ENCODE measurements around the gene CSF1R. TPM values are rescaled to one million over a fixed set of nuclear protein-coding genes. Genes with fewer than 3 reads are reported as not detected.
"Not testable (repeated sequence)": the region's sequence is repeated elsewhere in the genome, so short reads cannot be mapped to it uniquely, and the experiment has no call there.

The CSF1R gene
- total RNA-seq, 2 experiments from 2014 or later = 3.4 to 3.6 TPM

GRCh38 chr5:150104550-150104870 lies 18.2 kb upstream of the CSF1R start:
- POLR2A ChIA-PET = no interaction called here
- Mint-ChIP-seq H3K4me1 (peaks cover 4% of the 10 kb centered on the region), H3K36me3 (no peaks in the 10 kb centered on the region), H3K27me3 (peaks cover 8% of the 10 kb centered on the region), H3K27ac (no peak overlapping the region), H3K9me3 (no peaks in the 10 kb centered on the region), H3K4me3 (no peak overlapping the region)
- DNase-seq = no peak
- ATAC-seq (ENCODE audit: low read depth) = no peak

- DNase-seq (no peak), ATAC-seq (ENCODE audit: low read depth) (no peak)
- H3K4me1 Mint-ChIP-seq = peaks cover 4% of the 10 kb centered on the region
- H3K4me3 Mint-ChIP-seq = no peak overlapping the region
- POLR2A ChIA-PET = no interaction called here
- no peaks in the 10 kb centered on the region for H3K36me3 Mint-ChIP-seq
- peaks cover 14% of the 10 kb centered on the region for H3K27me3 Mint-ChIP-seq
- no peaks in the 10 kb centered on the region for H3K9me3 Mint-ChIP-seq
- H3K27ac Mint-ChIP-seq = no peak overlapping the region
Observed at GRCh38 chr5:150103678-150104549, 17.6 kb upstream of the CSF1R start.

GRCh38 chr5:150101023-150101422 lies 14.7 kb upstream of the CSF1R start:
- POLR2A ChIA-PET = no interaction called here

GRCh38 chr5:150097152-150097551 lies 10.8 kb upstream of the CSF1R start:
- ATAC-seq (ENCODE audit: low read depth) = no peak
- H3K27me3 Mint-ChIP-seq = peaks cover 54% of the 10 kb centered on the region
- H3K4me3 Mint-ChIP-seq = no peak overlapping the region
- DNase-seq = no peak
- H3K36me3 Mint-ChIP-seq = no peaks in the 10 kb centered on the region
- POLR2A ChIA-PET = no interaction called here
- H3K4me1 Mint-ChIP-seq = peaks cover 1% of the 10 kb centered on the region
- no peak overlapping the region for H3K27ac Mint-ChIP-seq
- H3K9me3 Mint-ChIP-seq = no peaks in the 10 kb centered on the region

More at GRCh38 chr5:150101023-150101422, 14.7 kb upstream of the CSF1R start:
- Mint-ChIP-seq H3K36me3 (no peaks in the 10 kb centered on the region), H3K27me3 (peaks cover 35% of the 10 kb centered on the region), H3K4me3 (no peak overlapping the region), H3K27ac (no peak overlapping the region), H3K4me1 (peaks cover 1% of the 10 kb centered on the region), H3K9me3 (no peaks in the 10 kb centered on the region)
- no peak for ATAC-seq (ENCODE audit: low read depth)
- DNase-seq = no peak

- H3K36me3 Mint-ChIP-seq = no peaks in the 10 kb centered on the region
- POLR2A ChIA-PET = no interaction called here
Observed at GRCh38 chr5:150092159-150092787, 5.9 kb upstream of the CSF1R start.

DNA sequence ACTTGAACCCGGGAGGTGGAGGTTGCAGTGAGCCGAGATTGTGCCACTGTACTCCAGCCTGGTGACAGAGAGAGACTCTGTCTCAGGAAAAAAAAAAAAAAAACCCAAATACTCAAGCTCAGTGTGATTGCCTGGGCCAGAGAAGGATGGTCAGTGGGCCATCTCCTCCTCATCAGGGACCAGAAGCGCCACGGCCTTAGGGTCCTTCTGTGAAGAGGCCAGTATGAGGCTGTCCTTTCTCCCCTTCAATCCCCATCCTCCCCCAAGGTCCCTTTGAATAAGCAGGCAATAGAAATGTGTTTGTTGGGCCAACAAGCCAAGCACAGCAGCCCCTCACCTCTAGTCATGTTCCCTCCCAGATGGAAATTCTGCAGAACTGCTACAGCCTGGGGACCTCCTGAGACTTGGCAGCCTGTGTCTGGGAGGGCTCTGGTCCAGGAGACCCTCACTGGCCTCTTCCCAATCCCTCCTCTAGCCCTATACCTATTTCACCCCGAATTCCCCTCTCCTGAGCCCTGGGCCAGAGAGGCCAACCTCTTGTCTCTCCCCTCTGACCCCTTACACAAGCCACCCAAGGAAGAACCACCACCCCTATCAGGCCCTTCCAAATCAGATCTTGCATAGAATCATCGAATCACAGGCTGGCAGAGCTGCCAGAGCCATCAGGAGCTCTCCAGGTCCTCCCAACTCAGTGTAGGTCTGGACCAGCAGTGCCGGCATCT lies 1.0 kb downstream of the CSF1R start:
- H3K27me3 Mint-ChIP-seq = peaks cover 50% of the 10 kb centered on the region
- no peak for DNase-seq
- H3K4me3 Mint-ChIP-seq = no peak overlapping the region
- no peak overlapping the region for H3K27ac Mint-ChIP-seq
- peaks cover 10% of the 10 kb centered on the region for H3K4me1 Mint-ChIP-seq
- ATAC-seq (ENCODE audit: low read depth) = no peak
- POLR2A ChIA-PET = no interaction called here
- no peaks in the 10 kb centered on the region for H3K36me3 Mint-ChIP-seq
- no peaks in the 10 kb centered on the region for H3K9me3 Mint-ChIP-seq

More at GRCh38 chr5:150092159-150092787, 5.9 kb upstream of the CSF1R start:
- Mint-ChIP-seq H3K9me3 (no peaks in the 10 kb centered on the region), H3K27ac (no peak overlapping the region), H3K27me3 (peaks cover 62% of the 10 kb centered on the region), H3K4me3 (no peak overlapping the region), H3K4me1 (peaks cover 1% of the 10 kb centered on the region)
- ATAC-seq (ENCODE audit: low read depth) (no peak), DNase-seq (no peak)

DNA sequence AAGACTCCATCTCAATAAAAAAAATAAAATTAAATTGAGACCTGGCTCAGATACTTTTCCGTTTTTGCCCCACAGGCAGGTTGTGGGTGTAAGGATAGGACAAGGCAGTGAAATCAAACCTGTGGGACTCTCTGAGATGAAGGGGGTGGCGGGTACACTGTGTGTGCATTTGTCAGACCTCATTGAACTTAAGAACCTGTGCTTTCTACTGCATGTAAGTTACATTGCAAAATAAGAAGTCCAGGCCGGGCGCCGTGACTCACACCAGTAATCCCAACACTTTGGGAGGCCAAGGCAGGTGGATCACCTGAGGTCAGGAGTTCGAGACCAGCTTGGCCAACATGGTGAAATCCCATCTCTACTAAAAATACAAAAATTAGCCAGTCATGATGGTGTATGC lies 1.6 kb downstream of the CSF1R start:
- H3K4me1 Mint-ChIP-seq; H3K4me3 Mint-ChIP-seq; H3K36me3 Mint-ChIP-seq; DNase-seq; H3K9me3 Mint-ChIP-seq; ATAC-seq (ENCODE audit: low read depth); H3K27ac Mint-ChIP-seq; POLR2A ChIA-PET: not testable (repeated sequence)
- peaks cover 47% of the 10 kb centered on the region for H3K27me3 Mint-ChIP-seq

- H3K4me3 Mint-ChIP-seq = no peak overlapping the region
- peaks cover 10% of the 10 kb centered on the region for H3K4me1 Mint-ChIP-seq
- H3K27me3 Mint-ChIP-seq = peaks cover 33% of the 10 kb centered on the region
- H3K27ac Mint-ChIP-seq = no peak overlapping the region
- H3K36me3 Mint-ChIP-seq = no peaks in the 10 kb centered on the region
- ATAC-seq (ENCODE audit: low read depth) (no peak), DNase-seq (no peak)
- H3K9me3 Mint-ChIP-seq = no peaks in the 10 kb centered on the region
- POLR2A ChIA-PET = no interaction called here
Observed at GRCh38 chr5:150082889-150083288, 3.5 kb downstream of the CSF1R start.

GRCh38 chr5:150082374-150082773 lies 4.0 kb downstream of the CSF1R start:
- Mint-ChIP-seq H3K27me3 (peaks cover 29% of the 10 kb centered on the region), H3K4me1 (peaks cover 10% of the 10 kb centered on the region), H3K4me3 (no peak overlapping the region), H3K36me3 (no peaks in the 10 kb centered on the region), H3K27ac (no peak overlapping the region), H3K9me3 (no peaks in the 10 kb centered on the region)
- POLR2A ChIA-PET = no interaction called here
- ATAC-seq (ENCODE audit: low read depth) = peak; percentile 35
- no peak for DNase-seq

DNA sequence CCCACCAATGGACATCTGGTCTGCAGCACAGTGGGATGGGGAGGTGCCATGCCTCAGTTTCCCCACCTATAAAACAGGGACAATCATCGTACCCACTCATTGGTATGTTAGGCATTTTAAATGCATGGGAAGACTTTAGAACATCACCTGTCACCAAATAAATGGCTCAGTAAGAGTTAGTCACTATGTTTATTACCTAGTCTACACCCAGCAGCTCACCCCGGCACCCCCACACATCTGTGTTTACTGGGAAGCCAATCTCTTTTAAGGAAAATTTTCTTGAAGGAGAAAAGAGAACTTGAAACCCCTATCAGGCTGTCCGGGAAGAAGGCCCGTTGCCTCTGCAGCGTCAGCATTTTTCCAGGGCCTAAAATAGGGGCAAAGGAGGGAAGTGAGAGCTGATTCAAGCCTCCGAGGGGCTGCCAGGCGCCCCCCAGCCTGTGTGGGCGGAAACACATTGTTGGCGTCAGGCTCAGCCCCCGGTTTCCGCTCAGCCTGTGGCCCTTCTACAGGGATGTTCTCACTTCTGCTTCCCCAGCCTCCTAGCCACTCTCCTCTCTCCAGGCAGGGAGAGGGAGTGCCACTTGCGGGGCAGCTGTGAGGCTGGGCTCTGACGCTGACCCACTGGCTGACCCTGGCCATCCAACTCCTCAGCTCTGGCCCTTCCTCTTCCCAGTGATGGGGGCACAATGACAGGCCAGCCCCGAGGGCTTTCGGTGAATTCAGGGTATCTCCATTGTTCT lies 4.6 kb downstream of the CSF1R start:
- H3K4me1 Mint-ChIP-seq = peaks cover 10% of the 10 kb centered on the region
- H3K36me3 Mint-ChIP-seq = no peaks in the 10 kb centered on the region
- no peak overlapping the region for H3K27ac Mint-ChIP-seq
- POLR2A ChIA-PET = no interaction called here
- DNase-seq = no peak
- H3K27me3 Mint-ChIP-seq = peaks cover 25% of the 10 kb centered on the region
- no peak overlapping the region for H3K4me3 Mint-ChIP-seq
- no peaks in the 10 kb centered on the region for H3K9me3 Mint-ChIP-seq
- ATAC-seq (ENCODE audit: low read depth) = peak; percentile 54

- Mint-ChIP-seq H3K27me3 (peaks cover 20% of the 10 kb centered on the region), H3K9me3 (no peaks in the 10 kb centered on the region), H3K27ac (no peak overlapping the region), H3K36me3 (no peaks in the 10 kb centered on the region), H3K4me1 (peaks cover 10% of the 10 kb centered on the region), H3K4me3 (no peak overlapping the region)
- no peak for DNase-seq
- ATAC-seq (ENCODE audit: low read depth) = no peak
- POLR2A ChIA-PET = no interaction called here
Observed at GRCh38 chr5:150080696-150081435, 5.5 kb downstream of the CSF1R start.

DNA sequence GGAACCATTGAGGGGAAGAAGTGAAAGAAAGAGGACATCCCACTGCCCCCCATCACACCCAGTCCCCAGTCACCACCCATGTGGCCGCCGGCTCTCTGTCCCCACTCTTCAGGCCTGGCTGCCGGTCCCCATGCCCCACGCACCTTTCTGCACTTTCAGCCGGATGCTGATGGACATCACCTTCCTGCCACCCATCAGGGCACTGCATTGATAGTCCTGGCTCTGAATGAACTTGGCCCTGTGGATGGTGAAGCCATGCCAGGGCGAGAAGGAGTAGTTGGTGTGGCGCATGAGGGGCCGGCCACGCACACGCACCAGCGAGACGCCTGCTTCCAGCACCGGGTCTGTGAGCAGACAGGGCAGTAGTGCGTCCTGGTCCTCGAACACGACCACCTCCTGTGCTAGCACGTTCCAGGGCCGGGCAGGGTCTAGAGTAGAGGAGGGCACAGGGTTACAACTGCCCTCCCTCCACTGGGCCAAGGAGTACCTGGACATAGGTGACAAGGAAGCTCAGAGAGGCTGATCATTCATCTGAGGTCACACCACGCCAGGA lies 6.4 kb downstream of the CSF1R start:
- POLR2A ChIA-PET = no interaction called here
- H3K27me3 Mint-ChIP-seq = peaks cover 13% of the 10 kb centered on the region
- ATAC-seq (ENCODE audit: low read depth) = no peak
- H3K4me3 Mint-ChIP-seq = no peak overlapping the region
- no peaks in the 10 kb centered on the region for H3K36me3 Mint-ChIP-seq
- DNase-seq = no peak
- no peaks in the 10 kb centered on the region for H3K9me3 Mint-ChIP-seq
- peaks cover 10% of the 10 kb centered on the region for H3K4me1 Mint-ChIP-seq
- no peak overlapping the region for H3K27ac Mint-ChIP-seq
